NOMO-1 treated with dmso at 0.1 percent for 144 hours (cell line): ENCODE results near the gene MICAL1.
A peak's percentile ranks its signal among the peaks of the same experiment; 100 is the strongest.
"Not testable (repeated sequence)": the region's sequence is repeated elsewhere in the genome, so short reads cannot be mapped to it uniquely, and the experiment has no call there.

Experiments
- DNase-seq: peaks from one replicate; lab custom pipeline; 2025; ENCODE audit not compliant: unreplicated experiment; lab: John Stamatoyannopoulos, UW

The MICAL1 gene

DNA sequence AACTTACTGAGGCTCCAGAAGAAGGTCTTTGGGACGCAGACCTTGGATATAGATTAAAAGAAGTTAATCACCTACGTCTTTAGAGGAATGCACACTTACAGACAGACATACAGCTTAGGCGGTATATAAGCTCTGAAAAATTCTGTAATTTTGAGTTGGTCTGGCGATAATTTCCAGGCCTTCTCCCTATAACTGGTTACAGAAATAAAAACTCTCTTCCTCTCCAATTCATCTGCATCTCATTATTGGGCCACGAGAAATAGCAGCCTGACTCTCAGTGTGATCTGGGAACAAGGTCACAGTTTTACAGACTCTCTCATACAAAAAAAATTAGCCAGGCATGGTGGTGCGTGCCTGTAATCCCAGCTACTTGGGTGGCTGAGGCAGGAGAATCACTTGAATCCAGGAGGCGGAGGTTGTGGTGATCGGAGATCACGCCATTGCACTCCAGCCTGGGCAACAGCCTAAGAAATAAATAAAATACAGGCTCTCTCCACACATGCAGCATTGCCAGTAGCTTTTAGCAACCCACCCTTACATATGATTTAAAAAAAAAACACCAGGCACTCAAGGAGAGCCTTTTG, 22.7 kb upstream of the MICAL1 start:
- DNase-seq, result no peak

- DNase-seq, result no peak
Observed at GRCh38 chr6:109477725-109478124, 22.2 kb upstream of the MICAL1 start.

DNA sequence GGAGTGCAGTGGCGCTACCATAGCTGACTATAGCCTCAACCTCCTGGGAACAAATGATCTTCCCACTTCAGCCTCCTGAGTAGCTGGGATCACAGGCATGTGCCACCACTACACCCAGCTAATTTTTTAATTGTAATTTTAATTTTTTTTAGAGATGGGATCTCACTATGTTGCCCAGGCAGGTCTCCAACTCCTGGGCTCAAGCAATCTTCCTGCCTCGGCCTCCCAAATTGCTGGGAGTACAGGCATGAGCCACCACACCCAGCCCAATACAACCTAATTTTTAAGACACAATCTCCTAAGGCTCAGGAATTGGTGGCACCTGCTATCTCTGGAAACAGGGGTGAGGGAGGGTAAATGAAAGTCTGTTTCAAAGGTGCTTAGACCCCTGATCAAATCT, 21.6 kb upstream of the MICAL1 start:
- no peak for DNase-seq

- DNase-seq, result no peak
Observed at GRCh38 chr6:109475625-109476024, 20.1 kb upstream of the MICAL1 start.

DNA sequence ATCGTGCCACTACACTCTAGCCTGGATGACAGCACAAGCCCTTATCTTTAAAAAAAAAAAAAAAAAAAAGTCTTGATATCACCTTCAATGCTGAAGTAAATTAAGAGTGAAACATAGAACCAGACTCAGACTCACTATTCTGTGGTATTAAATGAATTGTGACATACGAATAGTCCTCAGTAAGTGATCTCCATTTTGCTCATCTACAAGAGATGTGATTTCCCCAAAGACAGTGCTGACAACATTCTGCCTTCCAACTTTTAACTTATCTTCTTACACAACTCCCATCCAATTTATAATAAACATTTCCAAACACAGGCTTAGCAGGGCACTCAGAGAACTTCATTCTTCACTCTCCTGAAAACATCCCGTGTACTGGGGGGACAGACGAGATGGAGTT, 19.4 kb upstream of the MICAL1 start:
- no peak for DNase-seq

DNA sequence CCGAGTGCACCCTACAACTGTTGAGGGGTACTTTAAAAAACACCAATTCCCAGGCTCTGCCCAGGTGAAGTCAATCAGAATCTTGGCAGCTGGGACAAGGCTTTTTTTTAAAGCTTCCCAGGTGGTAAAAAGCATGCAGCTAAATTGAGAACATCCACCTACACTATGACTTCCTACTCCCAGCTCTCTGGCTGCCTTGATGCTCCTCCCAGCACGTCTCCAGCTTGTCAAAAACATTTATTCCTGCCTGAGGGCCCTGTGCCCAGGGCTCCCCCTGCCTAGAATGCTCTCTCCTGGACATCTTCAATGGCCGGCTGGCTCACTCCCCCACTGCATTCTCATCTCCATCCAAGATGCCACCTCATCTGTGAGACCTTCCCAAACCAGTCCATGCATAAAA, 17.5 kb upstream of the MICAL1 start:
- no peak for DNase-seq

- no peak for DNase-seq
Observed at GRCh38 chr6:109472132-109472995, 16.8 kb upstream of the MICAL1 start.

DNA sequence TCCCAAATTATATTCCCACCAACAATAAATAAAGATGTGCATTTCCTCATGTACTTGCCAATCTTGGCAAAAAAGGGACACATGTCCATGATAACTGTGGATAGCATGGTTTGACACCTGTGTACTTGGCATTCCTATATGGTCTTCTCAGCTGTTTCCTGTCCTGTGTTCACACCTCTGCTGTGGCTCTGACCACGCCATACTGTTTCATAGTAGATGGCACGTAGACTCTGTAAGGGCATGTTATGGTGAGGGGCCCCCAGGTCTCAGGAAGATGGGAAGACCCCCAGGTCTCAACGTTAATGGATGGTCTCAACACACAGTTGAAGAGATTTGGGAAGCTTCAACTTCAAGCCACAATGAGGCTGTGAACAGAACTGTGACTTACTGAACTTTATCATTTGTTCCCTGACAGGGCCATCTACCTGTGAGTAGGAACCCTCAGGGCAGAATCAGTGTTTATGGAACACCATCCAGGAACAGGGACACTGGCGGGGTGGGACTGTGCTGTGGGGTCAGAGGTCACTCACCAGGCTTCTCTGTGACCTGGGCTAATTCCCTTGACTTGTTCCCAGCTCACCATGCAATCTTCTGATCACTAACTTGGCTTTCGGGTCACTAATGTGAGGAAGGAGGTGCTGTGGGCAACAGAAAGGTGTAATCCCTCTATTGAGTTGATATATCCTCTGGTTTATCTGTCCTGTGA, 15.7 kb upstream of the MICAL1 start:
- no peak for DNase-seq

DNA sequence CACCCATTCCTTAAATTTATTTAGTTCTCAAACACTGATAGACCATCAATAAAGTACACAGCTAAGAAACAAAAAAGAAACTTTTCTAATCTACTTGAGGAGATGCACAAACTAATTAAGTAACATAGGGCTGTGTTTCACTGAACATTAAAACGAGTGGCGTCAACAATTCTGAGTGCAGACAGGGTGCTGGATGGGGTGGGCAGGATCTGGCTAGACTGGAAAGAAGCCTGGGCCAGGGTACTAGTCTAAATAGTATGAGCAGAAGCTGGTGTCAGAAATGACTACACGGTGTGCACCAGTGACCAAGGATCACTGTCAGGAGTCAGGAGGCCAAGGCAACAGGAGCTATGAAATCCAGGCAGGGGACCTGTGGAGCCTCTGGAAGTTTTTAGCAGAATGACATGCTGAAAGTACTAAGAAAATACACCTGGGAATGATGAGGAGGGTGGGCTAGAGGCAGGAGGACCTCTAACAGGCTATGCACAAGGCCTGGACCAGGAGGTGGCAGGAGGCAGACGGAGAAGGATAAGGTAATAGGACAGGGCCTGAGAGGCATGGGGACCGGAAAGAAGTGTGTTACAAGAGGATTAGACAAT, 14.1 kb upstream of the MICAL1 start:
- no peak for DNase-seq

GRCh38 chr6:109467696-109468095, 12.1 kb upstream of the MICAL1 start:
- DNase-seq, result no peak

DNA sequence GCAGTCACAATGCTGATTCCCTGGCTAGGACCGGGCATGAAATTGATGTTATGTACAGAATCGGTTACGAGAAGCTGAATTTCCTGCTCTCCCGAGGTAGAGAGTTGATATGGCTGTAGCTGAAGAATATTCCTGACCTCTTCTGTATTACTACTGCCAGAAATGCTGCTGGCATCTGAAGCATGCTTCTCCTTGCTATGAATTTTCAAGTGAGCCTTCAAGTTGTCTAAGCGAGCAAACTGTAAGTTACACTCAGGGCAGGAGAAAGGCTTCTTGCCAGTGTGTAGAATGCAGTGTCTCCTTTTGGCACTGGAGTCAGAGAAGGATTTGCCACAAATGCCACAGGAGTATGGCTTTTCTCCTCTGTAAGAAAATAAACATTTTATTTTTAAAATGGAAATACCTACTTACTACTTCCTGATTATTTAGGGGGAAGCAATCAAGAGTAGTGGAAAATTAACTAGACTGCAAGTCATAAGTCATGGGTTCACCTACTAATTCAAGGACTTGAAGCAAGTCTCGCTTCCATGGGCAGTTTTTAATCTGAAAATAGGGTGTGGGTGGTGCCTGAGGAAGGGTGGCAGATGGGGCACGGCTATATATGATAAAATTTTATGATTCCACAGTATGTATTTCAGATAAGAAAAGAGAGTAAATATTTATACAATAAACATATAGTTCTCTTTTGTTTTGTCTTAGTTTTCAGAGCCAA, 10.8 kb upstream of the MICAL1 start:
- DNase-seq, result no peak

DNA sequence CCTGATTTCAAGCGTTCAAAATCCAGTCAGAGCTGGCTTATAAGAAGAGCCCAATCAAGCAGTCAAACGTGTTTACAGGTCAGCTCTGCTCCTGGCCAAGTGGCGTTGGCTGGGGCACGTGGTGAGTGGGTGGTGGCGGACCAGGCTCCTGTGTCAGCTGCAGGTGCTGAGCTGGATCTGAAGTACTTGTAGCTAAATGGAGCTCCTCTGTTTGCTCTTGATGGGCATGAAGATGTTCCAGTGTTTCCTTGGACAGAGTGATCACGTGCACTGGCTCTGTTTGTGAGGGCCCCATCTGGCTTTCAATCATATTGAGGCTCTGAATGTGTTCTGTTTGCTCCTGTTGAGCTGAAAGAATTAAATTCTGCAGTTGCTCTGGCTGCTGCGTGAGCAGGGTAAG, 10.2 kb upstream of the MICAL1 start:
- DNase-seq, result no peak

- no peak for DNase-seq
Observed at GRCh38 chr6:109461733-109462526, 6.4 kb upstream of the MICAL1 start.

DNA sequence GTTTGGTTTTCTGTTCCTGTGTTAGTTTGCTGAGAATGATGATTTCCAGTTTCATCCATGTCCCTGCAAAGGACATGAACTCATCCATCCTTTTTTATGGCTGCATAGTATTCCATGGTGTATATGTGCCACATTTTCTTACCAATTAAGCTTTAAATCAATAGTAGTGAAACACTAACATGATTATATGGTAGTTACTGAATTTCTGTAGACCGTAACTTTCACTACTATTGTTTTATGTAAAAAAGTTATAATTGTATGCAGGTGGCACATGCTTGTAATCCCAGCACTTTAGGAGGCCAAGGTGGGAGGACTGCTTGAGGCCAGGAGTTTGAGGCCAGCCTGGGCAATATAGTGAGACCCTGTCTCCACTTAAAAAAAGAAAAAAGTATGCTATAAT, 5.6 kb upstream of the MICAL1 start:
- DNase-seq, result not testable (repeated sequence)

DNA sequence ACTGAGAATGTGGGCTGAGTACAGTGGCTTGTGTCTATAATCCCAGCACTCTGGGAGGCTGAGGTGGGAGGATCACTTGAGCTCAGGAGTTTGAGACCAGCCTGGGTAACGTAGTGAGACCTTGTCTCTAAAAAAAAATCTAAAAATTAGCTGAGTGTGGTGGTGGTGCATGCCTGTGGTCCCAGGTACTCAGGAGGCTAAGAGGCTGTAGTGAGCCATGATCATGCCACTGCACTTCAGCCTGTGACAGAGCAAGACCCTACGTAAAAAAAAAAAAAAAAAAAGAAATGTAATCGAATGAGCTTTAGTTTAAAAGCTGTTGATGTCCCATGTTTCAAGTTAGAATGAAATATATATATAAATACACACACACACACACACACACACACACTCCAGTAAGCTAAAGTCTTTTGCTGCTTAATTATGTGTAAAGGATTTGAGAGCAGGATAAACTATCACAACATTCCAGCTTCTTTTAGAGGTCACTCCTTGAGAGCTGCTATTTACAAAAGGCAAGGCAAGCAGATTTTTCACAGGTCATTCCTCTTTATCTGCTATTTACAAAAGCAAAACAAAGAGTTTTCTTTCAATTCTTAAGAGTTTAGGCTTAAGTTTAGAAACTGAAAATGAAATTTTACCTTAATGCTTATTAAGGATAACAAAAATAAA, 4.7 kb upstream of the MICAL1 start:
- DNase-seq, result no peak

DNA sequence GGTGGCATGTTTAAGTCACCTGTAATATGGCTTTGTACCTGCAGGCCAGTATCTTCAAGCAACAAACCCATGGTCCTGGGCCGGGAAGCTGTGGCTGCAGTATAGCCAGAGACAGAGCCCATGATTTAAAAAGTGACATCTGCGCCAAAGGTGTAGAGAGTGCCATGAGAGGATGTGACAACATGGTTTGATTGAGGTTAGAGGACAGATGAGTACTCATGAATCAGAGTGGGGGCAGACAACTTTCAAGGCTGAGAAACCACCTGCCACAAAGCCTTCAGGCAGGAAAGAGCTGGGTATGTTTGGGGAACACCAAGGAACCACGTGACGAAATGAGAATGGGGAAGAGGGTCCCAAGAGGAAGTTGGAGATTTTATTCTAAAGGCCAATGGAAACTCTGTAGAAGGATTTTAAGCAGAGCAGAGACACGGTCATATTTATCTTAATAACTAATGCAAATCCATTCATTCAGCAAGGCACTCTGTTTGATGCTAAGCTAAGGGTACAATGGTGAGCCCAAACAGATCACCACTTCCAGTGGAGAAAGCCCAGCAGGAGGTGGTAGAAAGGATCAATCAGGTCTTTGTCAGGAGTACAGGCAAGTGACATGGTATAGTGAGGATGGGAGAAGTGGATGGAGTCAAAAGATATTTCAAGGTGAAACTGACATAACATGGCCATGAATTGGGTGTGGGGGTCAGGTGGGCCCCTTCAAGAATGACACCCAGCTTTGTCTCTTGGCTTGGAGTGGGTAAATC, 3.4 kb upstream of the MICAL1 start:
- peak; percentile 36 for DNase-seq

- DNase-seq, result no peak
Observed at GRCh38 chr6:109457562-109457996, 2.0 kb upstream of the MICAL1 start.

GRCh38 chr6:109456710-109457561, 1.4 kb upstream of the MICAL1 start:
- DNase-seq, result no peak
